ENCODE results near the gene AHCYL2. TPM values are rescaled to one million over a fixed set of nuclear protein-coding genes. Genes with fewer than 3 reads are reported as not detected.

AHCYL2 gene
- total RNA-seq, 1 donor: 8.6 TPM

DNA sequence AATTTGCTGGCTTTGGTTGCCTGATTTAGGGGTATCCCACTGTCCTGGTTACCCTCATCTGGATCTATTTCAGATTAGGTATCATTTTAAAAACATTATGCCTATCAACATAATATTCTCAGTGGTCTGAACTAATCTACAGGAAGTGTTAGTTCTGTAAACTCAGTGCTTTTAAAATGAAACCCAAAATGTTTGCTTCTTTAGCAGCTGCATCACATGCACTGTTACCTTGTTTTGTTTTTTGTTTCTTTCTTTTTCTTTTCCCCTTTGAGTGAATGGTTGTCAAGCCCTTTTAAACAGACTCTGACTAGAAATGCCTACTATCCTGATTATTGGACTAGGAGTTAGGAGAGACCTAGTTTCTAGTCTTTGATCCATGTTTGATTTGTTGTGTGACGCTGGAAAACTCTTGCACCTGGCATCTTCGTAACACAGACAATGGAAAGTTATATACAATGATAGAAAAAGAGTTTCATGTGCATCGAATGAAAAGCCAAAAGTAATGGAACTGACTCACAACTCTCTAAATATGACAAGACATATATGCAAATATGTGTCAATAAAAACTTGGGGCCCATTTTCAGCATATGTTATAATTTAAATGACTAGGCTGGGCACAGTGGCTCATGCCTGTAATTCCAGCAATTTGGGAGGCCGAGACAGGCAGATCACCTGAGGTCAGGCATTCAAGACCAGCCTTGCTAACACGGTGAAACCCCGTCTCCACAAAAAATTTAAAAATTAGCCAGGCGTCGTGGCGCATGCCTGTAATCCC is 157.1 kb downstream of the AHCYL2 start:
- TF ChIP-seq, protein P1, sequence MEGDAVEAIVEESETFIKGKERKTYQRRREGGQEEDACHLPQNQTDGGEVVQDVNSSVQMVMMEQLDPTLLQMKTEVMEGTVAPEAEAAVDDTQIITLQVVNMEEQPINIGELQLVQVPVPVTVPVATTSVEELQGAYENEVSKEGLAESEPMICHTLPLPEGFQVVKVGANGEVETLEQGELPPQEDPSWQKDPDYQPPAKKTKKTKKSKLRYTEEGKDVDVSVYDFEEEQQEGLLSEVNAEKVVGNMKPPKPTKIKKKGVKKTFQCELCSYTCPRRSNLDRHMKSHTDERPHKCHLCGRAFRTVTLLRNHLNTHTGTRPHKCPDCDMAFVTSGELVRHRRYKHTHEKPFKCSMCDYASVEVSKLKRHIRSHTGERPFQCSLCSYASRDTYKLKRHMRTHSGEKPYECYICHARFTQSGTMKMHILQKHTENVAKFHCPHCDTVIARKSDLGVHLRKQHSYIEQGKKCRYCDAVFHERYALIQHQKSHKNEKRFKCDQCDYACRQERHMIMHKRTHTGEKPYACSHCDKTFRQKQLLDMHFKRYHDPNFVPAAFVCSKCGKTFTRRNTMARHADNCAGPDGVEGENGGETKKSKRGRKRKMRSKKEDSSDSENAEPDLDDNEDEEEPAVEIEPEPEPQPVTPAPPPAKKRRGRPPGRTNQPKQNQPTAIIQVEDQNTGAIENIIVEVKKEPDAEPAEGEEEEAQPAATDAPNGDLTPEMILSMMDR (IDR thresholded peaks at IDR 0.05; ENCODE audit: insufficient read depth, low read depth, low read length): no peak
- no peak overlapping the region for H3K4me3 ChIP-seq (ENCODE audit: low read depth, low read length)
- no peak for DNase-seq (ENCODE audit: low read depth)

DNA sequence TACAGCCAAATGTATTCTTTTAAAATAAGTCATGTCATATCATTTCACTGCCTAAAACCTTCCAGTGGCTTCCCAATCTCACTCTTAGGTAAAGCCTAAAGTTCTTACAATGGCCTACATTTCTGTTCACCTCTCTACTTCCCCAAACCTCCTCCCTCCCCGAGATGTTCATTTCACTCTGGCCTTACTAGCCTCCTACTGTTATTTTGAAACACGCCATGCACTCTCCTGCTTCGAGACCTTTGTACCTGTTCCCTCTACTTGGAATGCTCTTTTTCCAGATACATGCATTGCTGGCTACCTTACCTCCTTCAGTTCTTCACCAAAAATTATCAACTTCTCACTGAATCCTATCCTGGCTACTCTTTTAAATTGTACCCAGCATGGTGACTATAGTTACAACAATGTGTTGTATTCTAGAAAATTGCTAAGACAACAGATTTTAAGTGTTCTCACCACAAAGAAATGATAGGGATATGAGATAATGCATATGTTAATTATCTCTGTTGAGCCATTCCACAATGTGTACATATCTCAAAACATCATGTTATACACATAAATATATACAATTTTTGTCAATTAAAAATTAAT is 158.8 kb downstream of the AHCYL2 start:
- TF ChIP-seq, protein P1 (IDR thresholded peaks at IDR 0.05; ENCODE audit: insufficient read depth, low read depth, low read length): no peak
- no peak for DNase-seq (ENCODE audit: low read depth)
- no peak overlapping the region for H3K4me3 ChIP-seq (ENCODE audit: low read depth, low read length)

GRCh38 chr7:129385116-129385515 is 160.3 kb downstream of the AHCYL2 start:
- TF ChIP-seq, protein P1 (IDR thresholded peaks at IDR 0.05; ENCODE audit: insufficient read depth, low read depth, low read length): no peak
- H3K4me3 ChIP-seq (ENCODE audit: low read depth, low read length): no peak overlapping the region
- DNase-seq (ENCODE audit: low read depth): no peak

GRCh38 chr7:129385598-129385997 is 160.8 kb downstream of the AHCYL2 start:
- TF ChIP-seq, protein P1 (IDR thresholded peaks at IDR 0.05; ENCODE audit: insufficient read depth, low read depth, low read length): no peak
- no peak overlapping the region for H3K4me3 ChIP-seq (ENCODE audit: low read depth, low read length)
- DNase-seq (ENCODE audit: low read depth): no peak

DNA sequence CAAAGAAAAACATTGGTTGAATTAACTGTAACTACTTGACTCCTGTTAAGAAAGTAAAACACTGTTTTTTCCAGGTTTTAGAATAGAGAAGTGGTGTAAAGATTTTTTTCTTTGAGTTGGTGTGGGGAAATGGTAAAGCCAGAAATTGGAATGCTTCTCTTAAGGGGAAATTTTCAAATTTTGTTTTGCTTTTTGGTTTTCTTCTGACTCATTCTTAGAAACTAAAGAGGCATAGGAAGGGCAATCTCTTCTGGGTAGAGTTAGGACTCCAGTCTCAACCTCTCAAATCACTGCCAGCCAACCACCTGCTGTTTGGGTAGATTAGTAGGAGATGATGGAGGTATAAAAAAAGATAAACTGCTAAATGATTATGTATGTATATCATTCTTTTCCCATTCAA is 161.7 kb downstream of the AHCYL2 start:
- TF ChIP-seq, protein P1 (IDR thresholded peaks at IDR 0.05; ENCODE audit: insufficient read depth, low read depth, low read length): no peak
- DNase-seq (ENCODE audit: low read depth): no peak
- H3K4me3 ChIP-seq (ENCODE audit: low read depth, low read length): no peak overlapping the region

- TF ChIP-seq, protein P1 (IDR thresholded peaks at IDR 0.05; ENCODE audit: insufficient read depth, low read depth, low read length): no peak
- H3K4me3 ChIP-seq (ENCODE audit: low read depth, low read length): no peak overlapping the region
- DNase-seq (ENCODE audit: low read depth): no peak
These were observed 162.7 kb downstream of the AHCYL2 start for GRCh38 chr7:129387537-129387936.
